NCI-H69 (cell line): ENCODE measurements around the gene SPIN2A.
"Not testable (repeated sequence)": the region's sequence is repeated elsewhere in the genome, so short reads cannot be mapped to it uniquely, and the experiment has no call there.

Experiments
- DNase-seq: peaks from one replicate; lab custom pipeline; 2025; lab: John Stamatoyannopoulos, UW

The SPIN2A gene

GRCh38 chrX:57137073-57137472 lies at the start of gene SPIN2A:
Gene SPIN2A, minus strand, starts transcription at chrX:57137397. Its CDS starts 800 bp downstream, at chrX:57136597.
- not testable (repeated sequence) for DNase-seq

GRCh38 chrX:57178605-57179004 lies 41.4 kb upstream of the SPIN2A start:
- DNase-seq: no peak

GRCh38 chrX:57177070-57177469 lies 39.9 kb upstream of the SPIN2A start:
- DNase-seq: no peak

GRCh38 chrX:57172544-57172943 lies 35.3 kb upstream of the SPIN2A start:
- DNase-seq: no peak

- DNase-seq: no peak
Measured at GRCh38 chrX:57156397-57157049, 19.3 kb upstream of the SPIN2A start.

- no peak for DNase-seq
Measured at GRCh38 chrX:57155171-57155570, 18.0 kb upstream of the SPIN2A start.

GRCh38 chrX:57152222-57152621 lies 15.0 kb upstream of the SPIN2A start:
- DNase-seq: not testable (repeated sequence)

GRCh38 chrX:57138674-57139073 lies 1.5 kb upstream of the SPIN2A start:
- no peak for DNase-seq

- DNase-seq: no peak
Measured at GRCh38 chrX:57137501-57137900, 304 bp upstream of the SPIN2A start.

GRCh38 chrX:57136589-57136988 lies 608 bp downstream of the SPIN2A start:
- not testable (repeated sequence) for DNase-seq

- no peak for DNase-seq
Measured at GRCh38 chrX:57135287-57135686, 1.9 kb downstream of the SPIN2A start.

- no peak for DNase-seq
Measured at GRCh38 chrX:57134702-57135101, 2.5 kb downstream of the SPIN2A start.

GRCh38 chrX:57133706-57134105 lies 3.5 kb downstream of the SPIN2A start:
- DNase-seq: no peak

- DNase-seq: not testable (repeated sequence)
Measured at GRCh38 chrX:57133284-57133683, 3.9 kb downstream of the SPIN2A start.

- DNase-seq: no peak
Measured at GRCh38 chrX:57132046-57132445, 5.2 kb downstream of the SPIN2A start.

GRCh38 chrX:57121816-57122215 lies 15.4 kb downstream of the SPIN2A start:
- no peak for DNase-seq

- peak; percentile 5 for DNase-seq
Measured at GRCh38 chrX:57121162-57121755, 15.9 kb downstream of the SPIN2A start, which contains the start of gene SPIN2B. Gene SPIN2B, minus strand, starts transcription at chrX:57121548.

- not testable (repeated sequence) for DNase-seq
Measured at GRCh38 chrX:57120619-57121161, 16.5 kb downstream of the SPIN2A start.

GRCh38 chrX:57119416-57119815 lies 17.8 kb downstream of the SPIN2A start:
- no peak for DNase-seq

- DNase-seq: not testable (repeated sequence)
Measured at GRCh38 chrX:57117566-57117965, 19.6 kb downstream of the SPIN2A start.

- DNase-seq: no peak
Measured at GRCh38 chrX:57104921-57105398, 32.2 kb downstream of the SPIN2A start.

- no peak for DNase-seq
Measured at GRCh38 chrX:57104406-57104805, 32.8 kb downstream of the SPIN2A start.

GRCh38 chrX:57103489-57103888 lies 33.7 kb downstream of the SPIN2A start:
- no peak for DNase-seq
